Astrocyte of the spinal cord (primary cell): ENCODE results near the gene CIAO2B.
A peak's percentile ranks its signal among the peaks of the same experiment; 100 is the strongest.
"Not testable (repeated sequence)": the region's sequence is repeated elsewhere in the genome, so short reads cannot be mapped to it uniquely, and the experiment has no call there.

Experiments used
- DNase-seq: peaks from one replicate; pipeline ENCODE4 v3.0.0; 2011; ENCODE audit warnings: low read depth, low spot score
- H3K4me3 ChIP-seq: 2 replicates; pipeline ENCODE4 v1.5.1; 2011; ENCODE audit warnings: low read depth, mild to moderate bottlenecking, low read length, moderate library complexity
- in situ Hi-C: cut with HindIII; loops from 2 replicates; pipeline ENCODE4 v1.10.0; 2017; ENCODE audit warnings: low sequenced_read_pairs
- TF ChIP-seq, protein P1 (sequence below): IDR thresholded peaks from 2 replicates; pipeline ENCODE4 v1.5.1; 2012; ENCODE audit warnings: low read depth, mild to moderate bottlenecking, low read length, inconsistent platforms

CIAO2B gene

DNA sequence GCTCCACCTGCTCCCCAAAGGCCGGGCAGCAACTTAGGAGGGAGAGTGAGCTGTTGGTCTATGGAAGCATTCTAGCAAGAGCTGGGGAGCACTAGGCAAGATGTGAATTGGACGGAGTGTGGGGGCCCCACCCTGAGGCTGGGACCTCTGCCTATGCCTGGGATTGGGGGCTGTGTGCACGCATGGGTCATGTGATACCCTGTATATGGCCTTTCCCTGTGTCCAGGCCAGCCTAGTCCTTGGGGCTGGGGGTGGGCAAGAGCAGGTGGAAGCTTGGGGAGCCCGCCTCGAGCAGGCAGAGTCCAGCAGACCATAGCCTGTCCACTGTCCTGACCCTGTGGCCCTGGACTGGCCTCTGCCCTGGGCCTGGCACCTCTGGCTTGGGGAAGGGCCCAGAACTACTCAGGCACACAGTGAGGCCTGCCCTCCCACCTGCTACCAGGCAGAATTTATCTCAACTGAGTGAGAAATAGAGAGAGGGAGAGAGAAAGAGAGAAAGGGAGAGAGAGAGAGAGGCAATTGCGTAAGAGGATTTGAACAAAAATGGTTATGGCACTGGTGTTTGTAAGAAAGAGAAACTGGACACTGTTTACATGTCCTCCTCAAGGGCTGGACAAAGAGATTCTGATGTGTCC, 34.8 kb downstream of the CIAO2B start:
- TF ChIP-seq, protein P1, sequence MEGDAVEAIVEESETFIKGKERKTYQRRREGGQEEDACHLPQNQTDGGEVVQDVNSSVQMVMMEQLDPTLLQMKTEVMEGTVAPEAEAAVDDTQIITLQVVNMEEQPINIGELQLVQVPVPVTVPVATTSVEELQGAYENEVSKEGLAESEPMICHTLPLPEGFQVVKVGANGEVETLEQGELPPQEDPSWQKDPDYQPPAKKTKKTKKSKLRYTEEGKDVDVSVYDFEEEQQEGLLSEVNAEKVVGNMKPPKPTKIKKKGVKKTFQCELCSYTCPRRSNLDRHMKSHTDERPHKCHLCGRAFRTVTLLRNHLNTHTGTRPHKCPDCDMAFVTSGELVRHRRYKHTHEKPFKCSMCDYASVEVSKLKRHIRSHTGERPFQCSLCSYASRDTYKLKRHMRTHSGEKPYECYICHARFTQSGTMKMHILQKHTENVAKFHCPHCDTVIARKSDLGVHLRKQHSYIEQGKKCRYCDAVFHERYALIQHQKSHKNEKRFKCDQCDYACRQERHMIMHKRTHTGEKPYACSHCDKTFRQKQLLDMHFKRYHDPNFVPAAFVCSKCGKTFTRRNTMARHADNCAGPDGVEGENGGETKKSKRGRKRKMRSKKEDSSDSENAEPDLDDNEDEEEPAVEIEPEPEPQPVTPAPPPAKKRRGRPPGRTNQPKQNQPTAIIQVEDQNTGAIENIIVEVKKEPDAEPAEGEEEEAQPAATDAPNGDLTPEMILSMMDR = no peak
- DNase-seq = no peak
- in situ Hi-C loops = no loop called here
- no peak overlapping the region for H3K4me3 ChIP-seq

- in situ Hi-C loops = no loop called here
- DNase-seq = no peak
- no peak overlapping the region for H3K4me3 ChIP-seq
- TF ChIP-seq, protein P1 = no peak
Observed at GRCh38 chr16:66898933-66899309, 35.3 kb downstream of the CIAO2B start.

GRCh38 chr16:66898207-66898606, 36.0 kb downstream of the CIAO2B start:
- no peak overlapping the region for H3K4me3 ChIP-seq
- in situ Hi-C loops = no loop called here
- peak; percentile 22 for DNase-seq
- TF ChIP-seq, protein P1 = no peak

GRCh38 chr16:66896682-66897081, 37.5 kb downstream of the CIAO2B start:
- H3K4me3 ChIP-seq, DNase-seq, in situ Hi-C loops: not testable (repeated sequence)

GRCh38 chr16:66895999-66896398, 38.2 kb downstream of the CIAO2B start:
- TF ChIP-seq, protein P1 = no peak
- in situ Hi-C loops = no loop called here
- no peak overlapping the region for H3K4me3 ChIP-seq
- DNase-seq = no peak

DNA sequence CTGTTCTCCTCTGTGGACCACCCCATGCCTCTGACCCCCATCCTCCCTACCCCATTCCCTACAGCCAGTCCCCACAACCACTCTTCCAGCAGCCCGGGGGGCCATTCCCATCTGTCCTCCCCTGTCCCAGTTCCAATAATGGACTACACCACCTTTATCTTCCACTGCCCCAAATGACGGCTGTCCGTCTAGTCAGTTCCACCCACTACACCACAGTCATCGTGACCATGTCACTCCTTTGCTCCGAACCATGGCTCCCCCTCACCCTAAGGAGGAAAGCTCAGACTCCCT, 38.6 kb downstream of the CIAO2B start:
- DNase-seq = no peak
- TF ChIP-seq, protein P1 = no peak
- H3K4me3 ChIP-seq = no peak overlapping the region
- in situ Hi-C loops = no loop called here

DNA sequence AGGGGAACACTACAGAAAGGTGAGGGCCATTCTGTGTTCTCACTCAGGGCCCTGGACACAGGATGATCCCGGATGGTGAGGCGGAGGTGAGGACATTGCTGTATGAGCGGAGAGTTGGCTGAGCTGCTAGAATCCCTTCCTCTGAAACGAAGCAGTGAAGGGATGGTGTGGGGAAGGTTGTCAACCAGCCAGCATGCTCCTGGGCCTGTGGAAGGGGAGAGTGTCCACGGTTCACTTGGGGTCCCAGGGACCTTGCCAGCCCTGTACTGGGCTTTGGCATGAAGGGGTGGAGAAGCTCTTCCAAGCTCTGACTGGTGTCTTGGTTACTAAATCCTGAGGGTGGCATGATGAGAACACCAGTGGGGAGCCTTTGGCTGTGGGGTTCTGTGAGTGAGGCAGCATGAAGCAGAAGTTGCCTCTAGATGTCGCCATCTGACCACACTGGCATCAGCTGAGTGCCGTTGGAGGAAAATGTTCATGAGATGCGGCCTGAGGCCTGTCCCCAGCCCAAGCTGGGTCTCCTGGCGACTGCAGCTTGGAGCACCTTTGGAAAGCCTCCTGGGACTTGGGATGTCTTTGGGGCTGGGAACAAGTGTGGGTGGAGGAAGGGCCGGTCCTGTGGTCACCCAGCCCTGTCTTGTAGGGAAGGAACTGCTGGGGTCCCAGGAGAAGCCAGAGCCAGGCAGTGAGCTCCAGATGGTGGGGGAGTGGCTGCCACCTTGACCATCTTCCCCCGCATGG, 39.1 kb downstream of the CIAO2B start:
- in situ Hi-C loops = no loop called here
- DNase-seq = peak; percentile 64
- TF ChIP-seq, protein P1 = peak; percentile 89
- H3K4me3 ChIP-seq = no peak overlapping the region
